Measurements from ENCODE around the gene CASQ1.

Gene CASQ1

GRCh38 chr1:160227561-160227960 is 37.2 kb downstream of the CASQ1 start:
- H3K9ac ChIP-seq (ENCODE audit: low read depth, low read length) = no peak overlapping the region
- H3K36me3 ChIP-seq (ENCODE audit: insufficient read depth, low read length) = peaks cover 99% of the 10 kb centered on the region
- WGBS = 100% methylated on average over 1 of the region's 1 CpG

GRCh38 chr1:160228431-160228830 is 38.1 kb downstream of the CASQ1 start:
- Histone ChIP-seq H3K9ac (ENCODE audit: low read depth, low read length) (no peak overlapping the region), H3K27ac (ENCODE audit: low read depth, low read length) (no peak overlapping the region), H3K36me3 (ENCODE audit: insufficient read depth, low read length) (peaks cover 99% of the 10 kb centered on the region), H3K27me3 (ENCODE audit: insufficient read depth, low read length) (no peaks in the 10 kb centered on the region), H3K9me3 (ENCODE audit: insufficient read depth, low read depth, low read length) (no peaks in the 10 kb centered on the region), H3K4me1 (ENCODE audit: insufficient read depth, low read length) (no peaks in the 10 kb centered on the region), H3K4me3 (ENCODE audit: low read length) (no peak overlapping the region)

More at GRCh38 chr1:160227561-160227960, 37.2 kb downstream of the CASQ1 start:
- Histone ChIP-seq H3K9me3 (ENCODE audit: insufficient read depth, low read depth, low read length) (no peaks in the 10 kb centered on the region), H3K4me1 (ENCODE audit: insufficient read depth, low read length) (no peaks in the 10 kb centered on the region), H3K4me3 (ENCODE audit: low read length) (no peak overlapping the region), H3K27ac (ENCODE audit: low read depth, low read length) (no peak overlapping the region), H3K27me3 (ENCODE audit: insufficient read depth, low read length) (no peaks in the 10 kb centered on the region)

GRCh38 chr1:160232911-160233310 is 42.5 kb downstream of the CASQ1 start:
- Histone ChIP-seq H3K27me3 (ENCODE audit: insufficient read depth, low read length) (no peaks in the 10 kb centered on the region), H3K9me3 (ENCODE audit: insufficient read depth, low read depth, low read length) (no peaks in the 10 kb centered on the region), H3K27ac (ENCODE audit: low read depth, low read length) (no peak overlapping the region), H3K9ac (ENCODE audit: low read depth, low read length) (no peak overlapping the region), H3K4me3 (ENCODE audit: low read length) (no peak overlapping the region), H3K36me3 (ENCODE audit: insufficient read depth, low read length) (peaks cover 94% of the 10 kb centered on the region), H3K4me1 (ENCODE audit: insufficient read depth, low read length) (no peaks in the 10 kb centered on the region)

GRCh38 chr1:160236806-160237205 is 46.4 kb downstream of the CASQ1 start:
- H3K27ac ChIP-seq (ENCODE audit: low read depth, low read length) = no peak overlapping the region
- 96% methylated on average over 5 of the region's 5 CpGs for WGBS
- no peak overlapping the region for H3K4me3 ChIP-seq (ENCODE audit: low read length)
- no peaks in the 10 kb centered on the region for H3K27me3 ChIP-seq (ENCODE audit: insufficient read depth, low read length)
- H3K9ac ChIP-seq (ENCODE audit: low read depth, low read length) = no peak overlapping the region
- no peaks in the 10 kb centered on the region for H3K9me3 ChIP-seq (ENCODE audit: insufficient read depth, low read depth, low read length)
- peaks cover 94% of the 10 kb centered on the region for H3K36me3 ChIP-seq (ENCODE audit: insufficient read depth, low read length)
- H3K4me1 ChIP-seq (ENCODE audit: insufficient read depth, low read length) = no peaks in the 10 kb centered on the region

- H3K9ac ChIP-seq (ENCODE audit: low read depth, low read length) = no peak overlapping the region
- H3K27ac ChIP-seq (ENCODE audit: low read depth, low read length) = no peak overlapping the region
- H3K36me3 ChIP-seq (ENCODE audit: insufficient read depth, low read length) = peaks cover 92% of the 10 kb centered on the region
- H3K27me3 ChIP-seq (ENCODE audit: insufficient read depth, low read length) = no peaks in the 10 kb centered on the region
- no peaks in the 10 kb centered on the region for H3K4me1 ChIP-seq (ENCODE audit: insufficient read depth, low read length)
- no peak overlapping the region for H3K4me3 ChIP-seq (ENCODE audit: low read length)
- no peaks in the 10 kb centered on the region for H3K9me3 ChIP-seq (ENCODE audit: insufficient read depth, low read depth, low read length)
- WGBS = 95% methylated on average over 2 of the region's 2 CpGs
Observed at GRCh38 chr1:160237558-160237957, 47.2 kb downstream of the CASQ1 start.

- no peaks in the 10 kb centered on the region for H3K4me1 ChIP-seq (ENCODE audit: insufficient read depth, low read length)
- 92% methylated on average over 5 of the region's 5 CpGs for WGBS
- H3K27ac ChIP-seq (ENCODE audit: low read depth, low read length) = no peak overlapping the region
- no peak overlapping the region for H3K9ac ChIP-seq (ENCODE audit: low read depth, low read length)
- H3K9me3 ChIP-seq (ENCODE audit: insufficient read depth, low read depth, low read length) = no peaks in the 10 kb centered on the region
- H3K36me3 ChIP-seq (ENCODE audit: insufficient read depth, low read length) = peaks cover 92% of the 10 kb centered on the region
- no peak overlapping the region for H3K4me3 ChIP-seq (ENCODE audit: low read length)
- no peaks in the 10 kb centered on the region for H3K27me3 ChIP-seq (ENCODE audit: insufficient read depth, low read length)
Observed at GRCh38 chr1:160238408-160238807, 48.0 kb downstream of the CASQ1 start.

- Histone ChIP-seq H3K27ac (ENCODE audit: low read depth, low read length) (no peak overlapping the region), H3K4me1 (ENCODE audit: insufficient read depth, low read length) (no peaks in the 10 kb centered on the region), H3K9ac (ENCODE audit: low read depth, low read length) (no peak overlapping the region), H3K4me3 (ENCODE audit: low read length) (no peak overlapping the region), H3K36me3 (ENCODE audit: insufficient read depth, low read length) (peaks cover 93% of the 10 kb centered on the region), H3K9me3 (ENCODE audit: insufficient read depth, low read depth, low read length) (no peaks in the 10 kb centered on the region), H3K27me3 (ENCODE audit: insufficient read depth, low read length) (no peaks in the 10 kb centered on the region)
- WGBS = 98% methylated on average over 24 of the region's 24 CpGs
Observed at GRCh38 chr1:160239582-160240299, 49.4 kb downstream of the CASQ1 start.

- no peak overlapping the region for H3K9ac ChIP-seq (ENCODE audit: low read depth, low read length)
- no peaks in the 10 kb centered on the region for H3K9me3 ChIP-seq (ENCODE audit: insufficient read depth, low read depth, low read length)
- H3K4me1 ChIP-seq (ENCODE audit: insufficient read depth, low read length) = no peaks in the 10 kb centered on the region
- H3K4me3 ChIP-seq (ENCODE audit: low read length) = no peak overlapping the region
- no peaks in the 10 kb centered on the region for H3K27me3 ChIP-seq (ENCODE audit: insufficient read depth, low read length)
- H3K36me3 ChIP-seq (ENCODE audit: insufficient read depth, low read length) = peaks cover 52% of the 10 kb centered on the region
- H3K27ac ChIP-seq (ENCODE audit: low read depth, low read length) = no peak overlapping the region
Observed at GRCh38 chr1:160243767-160244166, 53.4 kb downstream of the CASQ1 start.

GRCh38 chr1:160244209-160244608 is 53.8 kb downstream of the CASQ1 start:
- Histone ChIP-seq H3K4me1 (ENCODE audit: insufficient read depth, low read length) (no peaks in the 10 kb centered on the region), H3K9me3 (ENCODE audit: insufficient read depth, low read depth, low read length) (no peaks in the 10 kb centered on the region), H3K4me3 (ENCODE audit: low read length) (no peak overlapping the region), H3K9ac (ENCODE audit: low read depth, low read length) (no peak overlapping the region), H3K36me3 (ENCODE audit: insufficient read depth, low read length) (peaks cover 48% of the 10 kb centered on the region), H3K27ac (ENCODE audit: low read depth, low read length) (no peak overlapping the region), H3K27me3 (ENCODE audit: insufficient read depth, low read length) (no peaks in the 10 kb centered on the region)
- WGBS = 100% methylated on average over 1 of the region's 1 CpG

GRCh38 chr1:160245434-160245833 is 55.1 kb downstream of the CASQ1 start:
- no peaks in the 10 kb centered on the region for H3K4me1 ChIP-seq (ENCODE audit: insufficient read depth, low read length)
- no peak overlapping the region for H3K4me3 ChIP-seq (ENCODE audit: low read length)
- H3K36me3 ChIP-seq (ENCODE audit: insufficient read depth, low read length) = peaks cover 37% of the 10 kb centered on the region
- WGBS = 96% methylated on average over 1 of the region's 1 CpG
- H3K9ac ChIP-seq (ENCODE audit: low read depth, low read length) = no peak overlapping the region
- H3K9me3 ChIP-seq (ENCODE audit: insufficient read depth, low read depth, low read length) = no peaks in the 10 kb centered on the region
- H3K27me3 ChIP-seq (ENCODE audit: insufficient read depth, low read length) = no peaks in the 10 kb centered on the region
- no peak overlapping the region for H3K27ac ChIP-seq (ENCODE audit: low read depth, low read length)

- Histone ChIP-seq H3K36me3 (ENCODE audit: insufficient read depth, low read length) (peaks cover 37% of the 10 kb centered on the region), H3K27ac (ENCODE audit: low read depth, low read length) (no peak overlapping the region), H3K4me1 (ENCODE audit: insufficient read depth, low read length) (no peaks in the 10 kb centered on the region), H3K9ac (ENCODE audit: low read depth, low read length) (no peak overlapping the region), H3K4me3 (ENCODE audit: low read length) (no peak overlapping the region), H3K9me3 (ENCODE audit: insufficient read depth, low read depth, low read length) (no peaks in the 10 kb centered on the region), H3K27me3 (ENCODE audit: insufficient read depth, low read length) (no peaks in the 10 kb centered on the region)
- WGBS = 81% methylated on average over 1 of the region's 1 CpG
Observed at GRCh38 chr1:160247053-160247452, 56.7 kb downstream of the CASQ1 start.

- H3K27me3 ChIP-seq (ENCODE audit: insufficient read depth, low read length) = no peaks in the 10 kb centered on the region
- no peaks in the 10 kb centered on the region for H3K9me3 ChIP-seq (ENCODE audit: insufficient read depth, low read depth, low read length)
- no peak overlapping the region for H3K4me3 ChIP-seq (ENCODE audit: low read length)
- no peak overlapping the region for H3K9ac ChIP-seq (ENCODE audit: low read depth, low read length)
- peaks cover 20% of the 10 kb centered on the region for H3K36me3 ChIP-seq (ENCODE audit: insufficient read depth, low read length)
- no peaks in the 10 kb centered on the region for H3K4me1 ChIP-seq (ENCODE audit: insufficient read depth, low read length)
- H3K27ac ChIP-seq (ENCODE audit: low read depth, low read length) = no peak overlapping the region
Observed at GRCh38 chr1:160251011-160251410, 60.6 kb downstream of the CASQ1 start.
